Measurements from ENCODE around the gene STKLD1. TPM values are rescaled to one million over a fixed set of nuclear protein-coding genes. Genes with fewer than 3 reads are reported as not detected.

The STKLD1 gene
- total and polyA plus RNA-seq, 8 donors: 0.82 to 6.1 (median 3.4) TPM

DNA sequence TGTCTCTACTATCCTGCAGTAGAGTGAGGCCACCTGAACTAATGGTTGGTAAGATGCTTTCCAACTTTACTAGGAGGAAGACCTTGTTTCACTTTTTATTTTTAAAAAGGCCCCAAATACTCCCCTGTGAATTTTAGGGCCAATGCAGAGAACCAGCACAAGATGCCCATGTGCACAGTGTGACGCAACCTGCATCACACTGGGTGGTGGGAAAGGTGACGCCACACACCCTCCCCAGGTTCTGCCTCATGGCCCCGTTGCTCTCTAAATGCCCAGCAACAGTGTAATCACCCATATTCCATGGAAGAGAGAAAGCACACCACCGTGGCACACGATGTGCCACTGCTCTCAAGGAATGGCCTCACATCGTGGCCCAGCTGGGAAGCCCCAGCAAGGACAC is 6.7 kb upstream of the STKLD1 start:
- intact Hi-C loops (cut with DNase I): no loop called here
- Histone ChIP-seq H3K9me3 (no peaks in the 10 kb centered on the region), H3K4me3 (no peak overlapping the region), H3K4me1 (peaks cover 34 to 76% of the 10 kb centered on the region in 2 donors), H3K36me3 (peaks cover 0 to 77% of the 10 kb centered on the region in 2 donors), H3K27ac (peak overlapping the region; percentile 16 to 44), H3K27me3 (no peaks in the 10 kb centered on the region)
- TF ChIP-seq CTCF (IDR thresholded peaks at IDR 0.05): no peak
- DNase-seq (no peak), ATAC-seq (peak; percentile 4)

- intact Hi-C loops (cut with DNase I): no loop called here
- Histone ChIP-seq H3K4me1 (peaks cover 34 to 80% of the 10 kb centered on the region in 2 donors), H3K9me3 (no peaks in the 10 kb centered on the region), H3K36me3 (peaks cover 0 to 72% of the 10 kb centered on the region in 2 donors), H3K27ac (peak overlapping the region; percentile 16 to 44), H3K27me3 (no peaks in the 10 kb centered on the region), H3K4me3 (no peak overlapping the region)
- ATAC-seq (peak; percentile 71), DNase-seq (peak in 1 of 4 donors; percentile 36)
- no peak for TF ChIP-seq CTCF (IDR thresholded peaks at IDR 0.05)
Observed at GRCh38 chr9:133369933-133370332, 6.2 kb upstream of the STKLD1 start.

GRCh38 chr9:133370685-133371084 is 5.5 kb upstream of the STKLD1 start:
- ATAC-seq (peak; percentile 14), DNase-seq (no peak)
- Histone ChIP-seq H3K4me1 (peaks cover 34 to 81% of the 10 kb centered on the region in 2 donors), H3K4me3 (no peak overlapping the region), H3K27ac (peak overlapping the region; percentile 41 to 44), H3K36me3 (peaks cover 0 to 64% of the 10 kb centered on the region in 2 donors), H3K27me3 (no peaks in the 10 kb centered on the region), H3K9me3 (no peaks in the 10 kb centered on the region)
- intact Hi-C loops (cut with DNase I): no loop called here
- TF ChIP-seq CTCF (IDR thresholded peaks at IDR 0.05): no peak

- Histone ChIP-seq H3K27me3 (no peaks in the 10 kb centered on the region), H3K4me3 (no peak overlapping the region), H3K4me1 (peaks cover 34 to 81% of the 10 kb centered on the region in 2 donors), H3K27ac (peak overlapping the region; percentile 41 to 44), H3K36me3 (peaks cover 0 to 58% of the 10 kb centered on the region in 2 donors), H3K9me3 (no peaks in the 10 kb centered on the region)
- ATAC-seq (no peak), DNase-seq (no peak)
- TF ChIP-seq CTCF (IDR thresholded peaks at IDR 0.05): no peak
- intact Hi-C loops (cut with DNase I): no loop called here
Observed at GRCh38 chr9:133371261-133371711, 4.9 kb upstream of the STKLD1 start.

- Histone ChIP-seq H3K9me3 (no peaks in the 10 kb centered on the region), H3K27ac (peak overlapping the region in 1 of 2 donors; percentile 41), H3K36me3 (peaks cover 0 to 50% of the 10 kb centered on the region in 2 donors), H3K4me1 (peaks cover 34 to 89% of the 10 kb centered on the region in 2 donors), H3K4me3 (no peak overlapping the region), H3K27me3 (no peaks in the 10 kb centered on the region)
- ATAC-seq: no peak
- intact Hi-C loops (cut with DNase I): no loop called here
- TF ChIP-seq CTCF (IDR thresholded peaks at IDR 0.05): no peak
- peak in 1 of 4 donors; percentile 28 for DNase-seq
Observed at GRCh38 chr9:133372144-133372543, 4.0 kb upstream of the STKLD1 start.
